SH-SY5Y (cell line): ENCODE measurements around the gene YIPF6.

Experiments used
- GATA2 ChIP-seq: IDR thresholded peaks from 2 replicates; pipeline ENCODE4 v1.6.1; 2011; ENCODE audit warnings: mild to moderate bottlenecking, low read depth, low read length
- GATA3 ChIP-seq: IDR thresholded peaks from 2 replicates; pipeline ENCODE4 v1.6.1; 2011; ENCODE audit warnings: low read depth, mild to moderate bottlenecking, low read length, moderate library complexity

DNA sequence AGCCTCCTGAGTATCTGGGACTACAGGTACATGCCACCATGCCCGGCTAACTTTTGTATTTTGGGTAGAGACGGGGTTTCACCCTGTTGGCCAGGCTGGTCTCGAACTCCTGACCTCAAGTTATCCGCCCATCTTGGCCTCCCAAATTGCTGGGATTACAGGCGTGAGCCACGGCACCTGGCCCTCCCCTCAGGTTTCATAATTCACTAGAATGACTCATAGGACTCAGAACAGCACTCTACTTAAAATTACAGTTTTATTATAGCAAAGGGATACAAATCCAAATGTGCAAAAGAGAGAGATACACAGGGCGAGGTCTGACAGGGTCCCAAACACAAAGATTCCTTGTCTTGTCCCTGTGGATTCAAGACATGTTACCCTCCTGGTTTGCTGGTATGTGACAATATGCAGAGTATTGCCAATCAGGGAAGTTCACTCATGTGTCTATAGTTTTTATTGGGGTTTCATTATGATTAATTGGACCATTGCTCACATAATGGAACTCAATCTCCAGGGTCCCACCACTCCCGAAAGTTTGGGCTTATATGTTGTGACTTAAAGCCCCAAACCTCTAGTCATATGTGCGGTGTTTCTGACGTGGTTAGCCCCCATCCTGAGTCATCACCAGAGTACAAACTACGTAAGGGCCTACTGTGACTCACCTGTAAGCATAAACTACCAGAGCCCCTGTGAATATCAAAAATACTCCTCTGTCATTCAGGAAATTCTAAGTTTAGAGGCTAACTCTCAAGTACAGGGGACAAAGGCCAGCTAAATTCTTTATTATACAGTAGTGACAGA is 5.2 kb downstream of the YIPF6 start:
- TF ChIP-seq GATA2 = no peak
- TF ChIP-seq GATA3 = no peak
